Kidney (tissue), 14 donors: ENCODE results near the gene ASCC3. TPM values are rescaled to one million over a fixed set of nuclear protein-coding genes. Genes with fewer than 3 reads are reported as not detected.

Source experiments
- DNase-seq, 5 donors: peaks; one replicate each; pipeline ENCODE4 v3.0.0-alpha.2; 2013 to 2020
- FAIRE-seq: peaks from 2 replicates; lab custom pipeline; 2012; peaks lifted over from hg19 to GRCh38; lab: Jason Lieb, UNC
- H3K27ac ChIP-seq, 2 donors: one replicate each; pipeline ENCODE4 v1.7.0; 2013; ENCODE audit warnings: low read depth in 2 of 2, low read length in 2 of 2, inconsistent platforms in 1 of 2
- H3K27me3 ChIP-seq: one replicate; pipeline ENCODE4 v1.7.1; 2013; ENCODE audit warnings: low read length, inconsistent platforms; ENCODE audit not compliant: control insufficient read depth, insufficient read depth
- H3K36me3 ChIP-seq, 3 donors: one replicate each; pipeline versions ENCODE4 v1.7.0 to v1.7.1; 2013; ENCODE audit warnings: low read length in 3 of 3, control low read depth in 1 of 3, inconsistent platforms in 1 of 3; ENCODE audit not compliant: insufficient read depth in 3 of 3, control insufficient read depth in 2 of 3
- H3K4me1 ChIP-seq, 3 donors: one replicate each; pipeline versions ENCODE4 v1.7.0 to v1.7.1; 2013; ENCODE audit warnings: low read length in 3 of 3, inconsistent platforms in 1 of 3, low read depth in 1 of 3; ENCODE audit not compliant: control insufficient read depth in 2 of 3, insufficient read depth in 2 of 3
- H3K4me3 ChIP-seq, 3 donors: one replicate each; pipeline versions ENCODE4 v1.7.0 to v1.8.1; 2013; ENCODE audit warnings: low read length in 3 of 3, control low read depth in 1 of 3, inconsistent platforms in 1 of 3
- H3K9ac ChIP-seq, 3 donors: one replicate each; pipeline versions ENCODE4 v1.7.0 to v1.7.1; 2013; ENCODE audit warnings: low read length in 3 of 3, control low read depth in 1 of 3, inconsistent platforms in 1 of 3
- H3K9me3 ChIP-seq, 3 donors: one replicate each; pipeline versions ENCODE4 v1.7.0 to v1.7.1; 2013; ENCODE audit warnings: low read length in 3 of 3, control low read depth in 1 of 3, inconsistent platforms in 1 of 3; ENCODE audit not compliant: control insufficient read depth in 2 of 3, insufficient read depth in 1 of 3
- CTCF ChIP-seq: IDR thresholded peaks from 3 replicates; pipeline ENCODE4 v1.5.1; 2012; ENCODE audit warnings: mild to moderate bottlenecking, moderate library complexity, borderline replicate concordance; ENCODE audit not compliant: insufficient read depth; ENCODE audit errors: extremely low read depth
- intact Hi-C: fragments of 100-400 bp; cut with DNase I; formaldehyde crosslinking; loops from one replicate; pipeline ENCODE4 v1.11.1; 2022
- polyA plus RNA-seq: library from polyadenylated mRNA; stranded (reverse); fragments of 350-450 nt; fragmentation: Illumina TruSeq; extraction: RNeasy Lipid Tissue Mini Kit (QIAGEN cat#74804); gene quantifications from one replicate; pipeline ENCODE4 v1.2.3, GENCODE V29; 2014; ENCODE audit warnings: low read depth, low replicate concordance; ENCODE audit not compliant: insufficient read depth
- total RNA-seq: library from RNA; stranded (reverse); fragmentation: NEBNext Ultra II Directional; extraction: Animal tissue kit (Norgen Biotek cat#: 25700); gene quantifications from one replicate; pipeline ENCODE4 v1.2.1, GENCODE V29; 2021
- donor health status: control.
- donor health status: control.
- donor health status: control.
- donor health status: control.
- donor health status: control.
- donor health status: DM: yes; HTN: yes; CAD: no.
- donor health status: Normal renal cell carcinoma (clear cell type).

The ASCC3 gene
- total and polyA plus RNA-seq, 2 donors from 2014 or later = 7.7 to 31.7 TPM

GRCh38 chr6:100731411-100731810 is 149.7 kb downstream of the ASCC3 start:
- H3K9me3 ChIP-seq = no peaks in the 10 kb centered on the region
- H3K27ac ChIP-seq = no peak overlapping the region
- no peak overlapping the region for H3K4me3 ChIP-seq
- FAIRE-seq (no peak), DNase-seq (no peak)
- H3K27me3 ChIP-seq = no peaks in the 10 kb centered on the region
- no peaks in the 10 kb centered on the region for H3K36me3 ChIP-seq
- no peak overlapping the region for H3K9ac ChIP-seq
- TF ChIP-seq CTCF = no peak
- no peaks in the 10 kb centered on the region for H3K4me1 ChIP-seq
- intact Hi-C loops = no loop called here

GRCh38 chr6:100730001-100730980 is 150.8 kb downstream of the ASCC3 start:
- TF ChIP-seq CTCF = no peak
- Histone ChIP-seq H3K9me3 (no peaks in the 10 kb centered on the region), H3K27ac (no peak overlapping the region), H3K4me1 (no peaks in the 10 kb centered on the region), H3K4me3 (no peak overlapping the region), H3K27me3 (no peaks in the 10 kb centered on the region), H3K9ac (no peak overlapping the region), H3K36me3 (no peaks in the 10 kb centered on the region)
- FAIRE-seq (no peak), DNase-seq (no peak)
- intact Hi-C loops = no loop called here

- Histone ChIP-seq H3K27ac (no peak overlapping the region), H3K9me3 (no peaks in the 10 kb centered on the region), H3K36me3 (no peaks in the 10 kb centered on the region), H3K4me3 (no peak overlapping the region), H3K4me1 (no peaks in the 10 kb centered on the region), H3K9ac (no peak overlapping the region), H3K27me3 (no peaks in the 10 kb centered on the region)
- FAIRE-seq (no peak), DNase-seq (no peak)
- no peak for TF ChIP-seq CTCF
- intact Hi-C loops = no loop called here
These were observed 154.5 kb downstream of the ASCC3 start for GRCh38 chr6:100726666-100727065.
